ENCODE data around the gene SCAF8.

DNA sequence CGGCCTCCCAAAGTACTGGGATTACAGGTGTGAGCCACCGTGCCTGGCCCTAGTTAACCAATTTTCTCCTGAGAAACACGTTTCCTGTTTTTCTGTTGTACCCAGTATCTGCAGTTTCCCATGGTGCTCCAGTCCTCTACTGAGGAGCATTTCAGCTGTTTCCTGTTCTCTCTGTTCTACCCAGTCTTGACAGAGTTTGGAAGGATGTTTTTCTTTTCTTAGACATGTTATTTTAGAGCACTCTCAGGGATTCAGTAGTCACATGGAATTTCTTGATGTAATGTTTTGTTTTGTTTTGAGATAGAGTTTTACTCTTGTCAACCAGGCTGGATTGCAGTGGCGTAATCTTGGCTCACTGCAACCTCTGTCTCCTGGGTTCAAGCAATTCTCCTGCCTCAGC is 132.1 kb downstream of the SCAF8 start:
- TF ChIP-seq JUND (IDR thresholded peaks at IDR 0.05) (no peak), SIN3A (IDR thresholded peaks at IDR 0.05; ENCODE audit: borderline replicate concordance, low read depth, low read length) (no peak)
- TF ChIP-seq, protein P1, sequence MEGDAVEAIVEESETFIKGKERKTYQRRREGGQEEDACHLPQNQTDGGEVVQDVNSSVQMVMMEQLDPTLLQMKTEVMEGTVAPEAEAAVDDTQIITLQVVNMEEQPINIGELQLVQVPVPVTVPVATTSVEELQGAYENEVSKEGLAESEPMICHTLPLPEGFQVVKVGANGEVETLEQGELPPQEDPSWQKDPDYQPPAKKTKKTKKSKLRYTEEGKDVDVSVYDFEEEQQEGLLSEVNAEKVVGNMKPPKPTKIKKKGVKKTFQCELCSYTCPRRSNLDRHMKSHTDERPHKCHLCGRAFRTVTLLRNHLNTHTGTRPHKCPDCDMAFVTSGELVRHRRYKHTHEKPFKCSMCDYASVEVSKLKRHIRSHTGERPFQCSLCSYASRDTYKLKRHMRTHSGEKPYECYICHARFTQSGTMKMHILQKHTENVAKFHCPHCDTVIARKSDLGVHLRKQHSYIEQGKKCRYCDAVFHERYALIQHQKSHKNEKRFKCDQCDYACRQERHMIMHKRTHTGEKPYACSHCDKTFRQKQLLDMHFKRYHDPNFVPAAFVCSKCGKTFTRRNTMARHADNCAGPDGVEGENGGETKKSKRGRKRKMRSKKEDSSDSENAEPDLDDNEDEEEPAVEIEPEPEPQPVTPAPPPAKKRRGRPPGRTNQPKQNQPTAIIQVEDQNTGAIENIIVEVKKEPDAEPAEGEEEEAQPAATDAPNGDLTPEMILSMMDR (IDR thresholded peaks at IDR 0.05): no peak
- TF ChIP-seq, protein P2, sequence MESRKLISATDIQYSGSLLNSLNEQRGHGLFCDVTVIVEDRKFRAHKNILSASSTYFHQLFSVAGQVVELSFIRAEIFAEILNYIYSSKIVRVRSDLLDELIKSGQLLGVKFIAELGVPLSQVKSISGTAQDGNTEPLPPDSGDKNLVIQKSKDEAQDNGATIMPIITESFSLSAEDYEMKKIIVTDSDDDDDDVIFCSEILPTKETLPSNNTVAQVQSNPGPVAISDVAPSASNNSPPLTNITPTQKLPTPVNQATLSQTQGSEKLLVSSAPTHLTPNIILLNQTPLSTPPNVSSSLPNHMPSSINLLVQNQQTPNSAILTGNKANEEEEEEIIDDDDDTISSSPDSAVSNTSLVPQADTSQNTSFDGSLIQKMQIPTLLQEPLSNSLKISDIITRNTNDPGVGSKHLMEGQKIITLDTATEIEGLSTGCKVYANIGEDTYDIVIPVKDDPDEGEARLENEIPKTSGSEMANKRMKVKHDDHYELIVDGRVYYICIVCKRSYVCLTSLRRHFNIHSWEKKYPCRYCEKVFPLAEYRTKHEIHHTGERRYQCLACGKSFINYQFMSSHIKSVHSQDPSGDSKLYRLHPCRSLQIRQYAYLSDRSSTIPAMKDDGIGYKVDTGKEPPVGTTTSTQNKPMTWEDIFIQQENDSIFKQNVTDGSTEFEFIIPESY (IDR thresholded peaks at IDR 0.05; ENCODE audit: borderline replicate concordance, low read depth): no peak

All from SK-N-SH (cell line).